Liver (tissue), 9 donors: ENCODE measurements around the gene MYOM1. TPM values are rescaled to one million over a fixed set of nuclear protein-coding genes. Genes with fewer than 3 reads are reported as not detected.

Source experiments
- DNase-seq: peaks from one replicate; pipeline ENCODE4 v3.0.0-alpha.2; 2017; ENCODE audit warnings: low spot score
- H3K27ac ChIP-seq, 2 donors: one replicate each; pipeline ENCODE4 v1.7.0; 2013; ENCODE audit warnings: inconsistent platforms in 2 of 2, low read length in 2 of 2, control low read depth in 1 of 2, low read depth in 1 of 2, mild to moderate bottlenecking in 1 of 2
- H3K27me3 ChIP-seq, 4 donors: one replicate each; pipeline versions ENCODE4 v1.6.1 to v1.7.0; 2013; ENCODE audit warnings: low read length in 3 of 4, inconsistent platforms in 1 of 4, mild to moderate bottlenecking in 1 of 4, moderate library complexity in 1 of 4; ENCODE audit not compliant: control insufficient read depth in 4 of 4, insufficient read depth in 4 of 4
- H3K36me3 ChIP-seq, 4 donors: one replicate each; pipeline versions ENCODE4 v1.6.1 to v1.7.0; 2013; ENCODE audit warnings: low read length in 3 of 4, mild to moderate bottlenecking in 3 of 4, low read depth in 1 of 4, moderate library complexity in 1 of 4; ENCODE audit not compliant: control insufficient read depth in 4 of 4, insufficient read depth in 3 of 4
- H3K4me1 ChIP-seq, 4 donors: one replicate each; pipeline versions ENCODE4 v1.6.1 to v1.7.0; 2013; ENCODE audit warnings: low read length in 3 of 4, mild to moderate bottlenecking in 3 of 4, moderate library complexity in 1 of 4; ENCODE audit not compliant: control insufficient read depth in 4 of 4, insufficient read depth in 4 of 4
- H3K4me3 ChIP-seq, 3 donors: one replicate each; pipeline versions ENCODE4 v1.6.1 to v1.7.0; 2013; ENCODE audit warnings: low read length in 3 of 3, control low read depth in 1 of 3, low read depth in 1 of 3, mild to moderate bottlenecking in 1 of 3
- H3K9ac ChIP-seq, 2 donors: one replicate each; pipeline ENCODE4 v1.7.0; 2013; ENCODE audit warnings: low read length in 2 of 2, mild to moderate bottlenecking in 2 of 2, moderate library complexity in 2 of 2, control low read depth in 1 of 2, low read depth in 1 of 2
- H3K9me3 ChIP-seq, 4 donors: one replicate each; pipeline versions ENCODE4 v1.6.1 to v1.7.0; 2013; ENCODE audit warnings: low read length in 3 of 4; ENCODE audit not compliant: control insufficient read depth in 4 of 4
- EGR1 ChIP-seq, 2 donors: IDR thresholded peaks; 2 replicates each; pipeline ENCODE4 v1.6.1; 2016 to 2018; ENCODE audit warnings: antibody characterized with exemption in 2 of 2, low read depth in 2 of 2
- FOXA1 ChIP-seq: IDR thresholded peaks from 2 replicates; pipeline ENCODE4 v1.6.1; 2016; ENCODE audit warnings: antibody characterized with exemption
- FOXA2 ChIP-seq: IDR thresholded peaks from 2 replicates; pipeline ENCODE4 v1.6.1; 2016; ENCODE audit warnings: antibody characterized with exemption
- GABPA ChIP-seq, 2 donors: IDR thresholded peaks in 1 of 2; conservative IDR thresholded peaks in 1 of 2; 2 replicates each; pipeline ENCODE4 v1.6.1; 2016; ENCODE audit warnings: antibody characterized with exemption in 2 of 2, mild to moderate bottlenecking in 1 of 2, moderate library complexity in 1 of 2
- HNF4A ChIP-seq, 2 donors: conservative IDR thresholded peaks; 2 replicates each; pipeline ENCODE4 v1.6.1; 2016; ENCODE audit warnings: antibody characterized with exemption in 2 of 2, mild to moderate bottlenecking in 2 of 2
- HNF4G ChIP-seq: IDR thresholded peaks from 2 replicates; pipeline ENCODE4 v1.6.1; 2016; ENCODE audit warnings: antibody characterized with exemption
- JUND ChIP-seq, 2 donors: IDR thresholded peaks; 2 replicates each; pipeline ENCODE4 v1.6.1; 2016; ENCODE audit warnings: antibody characterized with exemption in 2 of 2
- NR2F2 ChIP-seq: IDR thresholded peaks from 2 replicates; pipeline ENCODE4 v1.6.1; 2016; ENCODE audit warnings: antibody characterized with exemption
- RAD21 ChIP-seq, 2 donors: IDR thresholded peaks; 2 replicates each; pipeline ENCODE4 v1.6.1; 2016; ENCODE audit warnings: antibody characterized with exemption in 2 of 2, mild to moderate bottlenecking in 2 of 2
- RXRA ChIP-seq, 2 donors: IDR thresholded peaks; 2 replicates each; pipeline ENCODE4 v1.6.1; 2017 to 2018; ENCODE audit warnings: antibody characterized with exemption in 2 of 2, mild to moderate bottlenecking in 1 of 2
- SP1 ChIP-seq: IDR thresholded peaks from 2 replicates; pipeline ENCODE4 v1.6.1; 2018; ENCODE audit warnings: antibody characterized with exemption, mild to moderate bottlenecking
- TAF1 ChIP-seq: conservative IDR thresholded peaks from 2 replicates; pipeline ENCODE4 v1.6.1; 2016; ENCODE audit warnings: antibody characterized with exemption, mild to moderate bottlenecking
- YY1 ChIP-seq: IDR thresholded peaks from 2 replicates; pipeline ENCODE4 v1.6.1; 2016; ENCODE audit warnings: antibody characterized with exemption, mild to moderate bottlenecking
- WGBS: extraction: QIAGEN DNeasy Blood & Tissue Kit; methylation state at CpG from one replicate; pipeline ENCODE4 v1.1.7; 2013; 5-methylcytosine and 5-hydroxymethylcytosine counted together
- polyA plus RNA-seq, 2 donors: library from polyadenylated mRNA; stranded (reverse) in 1 of 2; unstranded in 1 of 2; fragments of 200-250 nt in 1 of 2; fragments of >200 nt in 1 of 2; fragmentation: Nextera tagmentation in 1 of 2; extraction: Ambion mirVana in 1 of 2; gene quantifications; one replicate each; pipeline versions ENCODE4 v1.2.1 to v1.2.3, GENCODE V29; 2013 to 2015
- total RNA-seq, 2 donors: library from RNA; depleted of rRNA; stranded (reverse); fragments of >200 nt; gene quantifications; one replicate each; pipeline ENCODE4 v1.2.3, GENCODE V29; 2014
- TF ChIP-seq, protein P1 (sequence below): IDR thresholded peaks from 2 replicates; pipeline ENCODE4 v1.6.1; 2016; ENCODE audit warnings: antibody characterized with exemption
- TF ChIP-seq, protein P2 (sequence below): IDR thresholded peaks from 2 replicates; pipeline ENCODE4 v1.6.1; 2016; ENCODE audit warnings: antibody characterized with exemption
- TF ChIP-seq, protein P3 (sequence below): IDR thresholded peaks from 2 replicates; pipeline ENCODE4 v1.6.1; 2016; ENCODE audit warnings: antibody characterized with exemption
- TF ChIP-seq, protein P4 (sequence below): fragments of 150-350 bp; IDR thresholded peaks from 2 replicates; pipeline ENCODE4 v1.5.1; 2017; ENCODE audit warnings: improper control_type of control experiment, low read depth, low read length; ENCODE audit not compliant: missing input control
- TF ChIP-seq, protein P5 (sequence below): IDR thresholded peaks from 2 replicates; pipeline ENCODE4 v1.6.1; 2016; ENCODE audit warnings: antibody characterized with exemption, mild to moderate bottlenecking
- donor health status: healthy.
- donor health status: healthy.
- donor health status: healthy.
- donor health status: healthy.
- donor health status: healthy.

MYOM1 gene
- total and polyA plus RNA-seq, 4 donors: 10.1 to 48.4 (median 21.3) TPM

DNA sequence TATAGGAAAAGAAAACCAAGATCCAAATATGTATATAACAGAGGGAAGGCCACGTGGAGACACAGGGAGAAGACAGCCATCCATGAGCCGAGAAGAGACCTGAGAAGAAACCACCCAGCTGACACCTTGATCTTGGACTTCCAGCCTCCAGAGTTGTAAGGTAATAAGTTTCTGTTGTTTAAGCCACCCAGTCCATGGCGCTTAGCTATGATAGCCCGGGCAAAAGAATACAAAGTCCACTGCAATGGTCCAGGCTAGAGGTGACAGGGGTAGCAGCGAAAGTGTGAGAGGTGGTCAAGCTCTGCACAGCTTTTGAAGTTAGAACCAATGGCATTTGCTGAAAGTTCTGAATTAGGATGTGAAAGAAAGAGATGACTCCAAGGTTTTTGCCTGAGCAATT, 2.8 kb downstream of the MYOM1 start:
- H3K9ac ChIP-seq: no peak overlapping the region
- peak overlapping the region in 1 of 3 donors; percentile 28 for H3K4me3 ChIP-seq
- peak overlapping the region in 1 of 2 donors; percentile 4 for H3K27ac ChIP-seq
- H3K36me3 ChIP-seq: peaks cover 0 to 3% (median 1%) of the 10 kb centered on the region in 4 donors
- no peak for DNase-seq
- no peaks in the 10 kb centered on the region for H3K27me3 ChIP-seq
- peaks cover 0 to 11% (median 4%) of the 10 kb centered on the region in 4 donors for H3K4me1 ChIP-seq
- 76% methylated on average over 5 of the region's 5 CpGs for WGBS
- TF ChIP-seq NR2F2 (no peak), RXRA (IDR thresholded peaks at IDR 0.05) (peak in 1 of 2 donors; percentile 8), HNF4A (conservative IDR thresholded peaks at IDR 0.05) (peak; percentile 70 to 86), RAD21 (IDR thresholded peaks at IDR 0.05) (peak in 1 of 2 donors; percentile 5), SP1 (peak; percentile 15), EGR1 (IDR thresholded peaks at IDR 0.05; ENCODE audit: low read depth in 2 of 2) (no peak), FOXA2 (no peak), HNF4G (peak; percentile 56), JUND (IDR thresholded peaks at IDR 0.05) (peak in 1 of 2 donors; percentile 28), GABPA (IDR thresholded peaks at IDR 0.05 in 1 of 2, conservative IDR thresholded peaks at IDR 0.05 in 1 of 2) (no peak), YY1 (no peak), FOXA1 (no peak), TAF1 (no peak)
- TF ChIP-seq, protein P1, sequence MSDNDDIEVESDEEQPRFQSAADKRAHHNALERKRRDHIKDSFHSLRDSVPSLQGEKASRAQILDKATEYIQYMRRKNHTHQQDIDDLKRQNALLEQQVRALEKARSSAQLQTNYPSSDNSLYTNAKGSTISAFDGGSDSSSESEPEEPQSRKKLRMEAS: no peak
- TF ChIP-seq, protein P2, sequence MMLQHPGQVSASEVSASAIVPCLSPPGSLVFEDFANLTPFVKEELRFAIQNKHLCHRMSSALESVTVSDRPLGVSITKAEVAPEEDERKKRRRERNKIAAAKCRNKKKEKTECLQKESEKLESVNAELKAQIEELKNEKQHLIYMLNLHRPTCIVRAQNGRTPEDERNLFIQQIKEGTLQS: no peak
- TF ChIP-seq, protein P3, sequence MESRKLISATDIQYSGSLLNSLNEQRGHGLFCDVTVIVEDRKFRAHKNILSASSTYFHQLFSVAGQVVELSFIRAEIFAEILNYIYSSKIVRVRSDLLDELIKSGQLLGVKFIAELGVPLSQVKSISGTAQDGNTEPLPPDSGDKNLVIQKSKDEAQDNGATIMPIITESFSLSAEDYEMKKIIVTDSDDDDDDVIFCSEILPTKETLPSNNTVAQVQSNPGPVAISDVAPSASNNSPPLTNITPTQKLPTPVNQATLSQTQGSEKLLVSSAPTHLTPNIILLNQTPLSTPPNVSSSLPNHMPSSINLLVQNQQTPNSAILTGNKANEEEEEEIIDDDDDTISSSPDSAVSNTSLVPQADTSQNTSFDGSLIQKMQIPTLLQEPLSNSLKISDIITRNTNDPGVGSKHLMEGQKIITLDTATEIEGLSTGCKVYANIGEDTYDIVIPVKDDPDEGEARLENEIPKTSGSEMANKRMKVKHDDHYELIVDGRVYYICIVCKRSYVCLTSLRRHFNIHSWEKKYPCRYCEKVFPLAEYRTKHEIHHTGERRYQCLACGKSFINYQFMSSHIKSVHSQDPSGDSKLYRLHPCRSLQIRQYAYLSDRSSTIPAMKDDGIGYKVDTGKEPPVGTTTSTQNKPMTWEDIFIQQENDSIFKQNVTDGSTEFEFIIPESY: no peak
- TF ChIP-seq, protein P4, sequence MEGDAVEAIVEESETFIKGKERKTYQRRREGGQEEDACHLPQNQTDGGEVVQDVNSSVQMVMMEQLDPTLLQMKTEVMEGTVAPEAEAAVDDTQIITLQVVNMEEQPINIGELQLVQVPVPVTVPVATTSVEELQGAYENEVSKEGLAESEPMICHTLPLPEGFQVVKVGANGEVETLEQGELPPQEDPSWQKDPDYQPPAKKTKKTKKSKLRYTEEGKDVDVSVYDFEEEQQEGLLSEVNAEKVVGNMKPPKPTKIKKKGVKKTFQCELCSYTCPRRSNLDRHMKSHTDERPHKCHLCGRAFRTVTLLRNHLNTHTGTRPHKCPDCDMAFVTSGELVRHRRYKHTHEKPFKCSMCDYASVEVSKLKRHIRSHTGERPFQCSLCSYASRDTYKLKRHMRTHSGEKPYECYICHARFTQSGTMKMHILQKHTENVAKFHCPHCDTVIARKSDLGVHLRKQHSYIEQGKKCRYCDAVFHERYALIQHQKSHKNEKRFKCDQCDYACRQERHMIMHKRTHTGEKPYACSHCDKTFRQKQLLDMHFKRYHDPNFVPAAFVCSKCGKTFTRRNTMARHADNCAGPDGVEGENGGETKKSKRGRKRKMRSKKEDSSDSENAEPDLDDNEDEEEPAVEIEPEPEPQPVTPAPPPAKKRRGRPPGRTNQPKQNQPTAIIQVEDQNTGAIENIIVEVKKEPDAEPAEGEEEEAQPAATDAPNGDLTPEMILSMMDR: no peak
- TF ChIP-seq, protein P5, sequence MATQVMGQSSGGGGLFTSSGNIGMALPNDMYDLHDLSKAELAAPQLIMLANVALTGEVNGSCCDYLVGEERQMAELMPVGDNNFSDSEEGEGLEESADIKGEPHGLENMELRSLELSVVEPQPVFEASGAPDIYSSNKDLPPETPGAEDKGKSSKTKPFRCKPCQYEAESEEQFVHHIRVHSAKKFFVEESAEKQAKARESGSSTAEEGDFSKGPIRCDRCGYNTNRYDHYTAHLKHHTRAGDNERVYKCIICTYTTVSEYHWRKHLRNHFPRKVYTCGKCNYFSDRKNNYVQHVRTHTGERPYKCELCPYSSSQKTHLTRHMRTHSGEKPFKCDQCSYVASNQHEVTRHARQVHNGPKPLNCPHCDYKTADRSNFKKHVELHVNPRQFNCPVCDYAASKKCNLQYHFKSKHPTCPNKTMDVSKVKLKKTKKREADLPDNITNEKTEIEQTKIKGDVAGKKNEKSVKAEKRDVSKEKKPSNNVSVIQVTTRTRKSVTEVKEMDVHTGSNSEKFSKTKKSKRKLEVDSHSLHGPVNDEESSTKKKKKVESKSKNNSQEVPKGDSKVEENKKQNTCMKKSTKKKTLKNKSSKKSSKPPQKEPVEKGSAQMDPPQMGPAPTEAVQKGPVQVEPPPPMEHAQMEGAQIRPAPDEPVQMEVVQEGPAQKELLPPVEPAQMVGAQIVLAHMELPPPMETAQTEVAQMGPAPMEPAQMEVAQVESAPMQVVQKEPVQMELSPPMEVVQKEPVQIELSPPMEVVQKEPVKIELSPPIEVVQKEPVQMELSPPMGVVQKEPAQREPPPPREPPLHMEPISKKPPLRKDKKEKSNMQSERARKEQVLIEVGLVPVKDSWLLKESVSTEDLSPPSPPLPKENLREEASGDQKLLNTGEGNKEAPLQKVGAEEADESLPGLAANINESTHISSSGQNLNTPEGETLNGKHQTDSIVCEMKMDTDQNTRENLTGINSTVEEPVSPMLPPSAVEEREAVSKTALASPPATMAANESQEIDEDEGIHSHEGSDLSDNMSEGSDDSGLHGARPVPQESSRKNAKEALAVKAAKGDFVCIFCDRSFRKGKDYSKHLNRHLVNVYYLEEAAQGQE: no peak
- H3K9me3 ChIP-seq: no peaks in the 10 kb centered on the region
